Vagina (tissue), 2 donors: ENCODE measurements around the gene ARRDC4. TPM values are rescaled to one million over a fixed set of nuclear protein-coding genes. Genes with fewer than 3 reads are reported as not detected.

Source experiments
- DNase-seq, 2 donors: peaks; one replicate each; pipeline ENCODE4 v3.0.0-alpha.2; 2017; ENCODE audit errors: extremely low spot score in 2 of 2
- H3K27ac ChIP-seq: fragments of 200-600 bp; sonication (generic); one replicate; pipeline ENCODE4 v1.5.1; 2019
- H3K27me3 ChIP-seq: fragments of 200-600 bp; sonication (generic); one replicate; pipeline ENCODE4 v1.5.1; 2019
- H3K36me3 ChIP-seq, 2 donors: fragments of 200-600 bp; sonication (generic); one replicate each; pipeline ENCODE4 v1.5.1; 2017 to 2019
- H3K4me1 ChIP-seq: fragments of 200-600 bp; sonication (generic); one replicate; pipeline ENCODE4 v1.5.1; 2019
- H3K4me3 ChIP-seq, 2 donors: fragments of 200-600 bp; sonication (generic); 1 replicate in 1 of 2; 2 replicates in 1 of 2; pipeline ENCODE4 v1.5.1; 2016 to 2019
- H3K9me3 ChIP-seq: fragments of 200-600 bp; sonication (generic); one replicate; pipeline ENCODE4 v1.5.1; 2019
- CTCF ChIP-seq, 3 experiments: fragments of 450-650 bp in 2 of 3; fragments of 200-600 bp in 1 of 3; sonication (generic) in 1 of 3; IDR thresholded peaks; one replicate each; pipeline ENCODE4 v1.5.1; 2017 to 2019; ENCODE audit warnings: antibody characterized with exemption in 3 of 3, mild to moderate bottlenecking in 2 of 3, moderate library complexity in 2 of 3
- POLR2A ChIP-seq, 2 donors: fragments of 450-650 bp; IDR thresholded peaks; one replicate each; pipeline ENCODE4 v1.6.1; 2017; ENCODE audit warnings: antibody characterized with exemption in 2 of 2, mild to moderate bottlenecking in 2 of 2, moderate library complexity in 2 of 2
- POLR2AphosphoS5 ChIP-seq, 2 donors: sonication (generic); formaldehyde crosslinking; IDR thresholded peaks; one replicate each; pipeline ENCODE4 v1.9.0; 2017; ENCODE audit warnings: antibody characterized with exemption in 2 of 2, mild to moderate bottlenecking in 2 of 2, low read depth in 1 of 2; ENCODE audit not compliant: insufficient read depth in 1 of 2
- intact Hi-C: fragments of 100-400 bp; cut with DNase I; formaldehyde crosslinking; loops from one replicate; pipeline ENCODE4 v1.15.1; 2023
- total RNA-seq: library from RNA; depleted of rRNA; stranded (reverse); fragments of >200 nt; gene quantifications from one replicate; pipeline ENCODE4 v1.2.3, GENCODE V29; 2016

The ARRDC4 gene
- total RNA-seq, 1 donor from 2014 or later: 35.8 TPM

GRCh38 chr15:97941572-97941971 lies 18.9 kb upstream of the ARRDC4 start:
- DNase-seq: no peak
- no peak for TF ChIP-seq CTCF (IDR thresholded peaks at IDR 0.05)
- TF ChIP-seq POLR2A (IDR thresholded peaks at IDR 0.05): no peak
- TF ChIP-seq POLR2AphosphoS5 (IDR thresholded peaks at IDR 0.05; ENCODE audit: insufficient read depth in 1 of 2, low read depth in 1 of 2): no peak
- intact Hi-C loops: no loop called here
- H3K4me1 ChIP-seq: no peaks in the 10 kb centered on the region
- no peaks in the 10 kb centered on the region for H3K27me3 ChIP-seq
- no peaks in the 10 kb centered on the region for H3K9me3 ChIP-seq
- H3K36me3 ChIP-seq: no peaks in the 10 kb centered on the region
- H3K4me3 ChIP-seq: no peak overlapping the region
- no peak overlapping the region for H3K27ac ChIP-seq

GRCh38 chr15:97944724-97945123 lies 15.8 kb upstream of the ARRDC4 start:
- Histone ChIP-seq H3K27ac (no peak overlapping the region), H3K27me3 (no peaks in the 10 kb centered on the region), H3K9me3 (no peaks in the 10 kb centered on the region), H3K4me1 (no peaks in the 10 kb centered on the region), H3K36me3 (no peaks in the 10 kb centered on the region), H3K4me3 (no peak overlapping the region)
- DNase-seq: no peak
- TF ChIP-seq CTCF (IDR thresholded peaks at IDR 0.05): no peak
- TF ChIP-seq POLR2A (IDR thresholded peaks at IDR 0.05): no peak
- no peak for TF ChIP-seq POLR2AphosphoS5 (IDR thresholded peaks at IDR 0.05; ENCODE audit: insufficient read depth in 1 of 2, low read depth in 1 of 2)
- intact Hi-C loops: no loop called here

- H3K36me3 ChIP-seq: no peaks in the 10 kb centered on the region
- no peak for DNase-seq
- H3K9me3 ChIP-seq: no peaks in the 10 kb centered on the region
- H3K4me1 ChIP-seq: no peaks in the 10 kb centered on the region
- no peak overlapping the region for H3K4me3 ChIP-seq
- TF ChIP-seq CTCF (IDR thresholded peaks at IDR 0.05) (no peak), POLR2A (IDR thresholded peaks at IDR 0.05) (no peak), POLR2AphosphoS5 (IDR thresholded peaks at IDR 0.05; ENCODE audit: insufficient read depth in 1 of 2, low read depth in 1 of 2) (no peak)
- no peak overlapping the region for H3K27ac ChIP-seq
- H3K27me3 ChIP-seq: no peaks in the 10 kb centered on the region
- intact Hi-C loops: no loop called here
Measured at GRCh38 chr15:97947465-97948260, 12.8 kb upstream of the ARRDC4 start.

GRCh38 chr15:97953254-97953653 lies 7.2 kb upstream of the ARRDC4 start:
- TF ChIP-seq CTCF (IDR thresholded peaks at IDR 0.05): no peak
- TF ChIP-seq POLR2AphosphoS5 (IDR thresholded peaks at IDR 0.05; ENCODE audit: insufficient read depth in 1 of 2, low read depth in 1 of 2): no peak
- TF ChIP-seq POLR2A (IDR thresholded peaks at IDR 0.05): no peak
- Histone ChIP-seq H3K9me3 (no peaks in the 10 kb centered on the region), H3K4me3 (no peak overlapping the region), H3K4me1 (no peaks in the 10 kb centered on the region), H3K27me3 (no peaks in the 10 kb centered on the region), H3K27ac (no peak overlapping the region), H3K36me3 (no peaks in the 10 kb centered on the region)
- intact Hi-C loops: no loop called here
- DNase-seq: no peak

GRCh38 chr15:97953748-97954147 lies 6.8 kb upstream of the ARRDC4 start:
- no peak overlapping the region for H3K4me3 ChIP-seq
- no peaks in the 10 kb centered on the region for H3K4me1 ChIP-seq
- H3K36me3 ChIP-seq: no peaks in the 10 kb centered on the region
- no peaks in the 10 kb centered on the region for H3K27me3 ChIP-seq
- H3K27ac ChIP-seq: no peak overlapping the region
- no peaks in the 10 kb centered on the region for H3K9me3 ChIP-seq
- TF ChIP-seq POLR2A (IDR thresholded peaks at IDR 0.05): no peak
- TF ChIP-seq CTCF (IDR thresholded peaks at IDR 0.05): no peak
- no peak for TF ChIP-seq POLR2AphosphoS5 (IDR thresholded peaks at IDR 0.05; ENCODE audit: insufficient read depth in 1 of 2, low read depth in 1 of 2)
- intact Hi-C loops: no loop called here
- no peak for DNase-seq
